ENCODE measurements around the gene SMOC1.

The SMOC1 gene

GRCh38 chr14:69863083-69863482, 16.1 kb upstream of the SMOC1 start:
- no peak for TF ChIP-seq CTCF (IDR thresholded peaks at IDR 0.05; ENCODE audit: extremely low read depth, missing control alignments)
- DNase-seq (ENCODE audit: low spot score): no peak

- no peak for TF ChIP-seq CTCF (IDR thresholded peaks at IDR 0.05; ENCODE audit: extremely low read depth, missing control alignments)
- DNase-seq (ENCODE audit: low spot score): no peak
Observed at GRCh38 chr14:69865701-69866365, 13.4 kb upstream of the SMOC1 start.

- no peak for DNase-seq (ENCODE audit: low spot score)
Observed at GRCh38 chr14:69868363-69868963, 10.8 kb upstream of the SMOC1 start.

GRCh38 chr14:69870613-69871012, 8.6 kb upstream of the SMOC1 start:
- no peak for DNase-seq (ENCODE audit: low spot score)
- no peak for TF ChIP-seq CTCF (IDR thresholded peaks at IDR 0.05; ENCODE audit: extremely low read depth, missing control alignments)

More at GRCh38 chr14:69868363-69868963, 10.8 kb upstream of the SMOC1 start:
- TF ChIP-seq CTCF (IDR thresholded peaks at IDR 0.05; ENCODE audit: extremely low read depth, missing control alignments): no peak

- no peak for DNase-seq (ENCODE audit: low spot score)
- no peak for TF ChIP-seq CTCF (IDR thresholded peaks at IDR 0.05; ENCODE audit: extremely low read depth, missing control alignments)
Observed at GRCh38 chr14:69873877-69874780, 5.1 kb upstream of the SMOC1 start.

- no peak for DNase-seq (ENCODE audit: low spot score)
- TF ChIP-seq CTCF (IDR thresholded peaks at IDR 0.05; ENCODE audit: extremely low read depth, missing control alignments): no peak
Observed at GRCh38 chr14:69876221-69876847, 2.9 kb upstream of the SMOC1 start.

Measured in GM20000 (cell line).